Femur (tissue), 1 donor: ENCODE data around the gene LRRC25.
"Not testable (repeated sequence)": the region's sequence is repeated elsewhere in the genome, so short reads cannot be mapped to it uniquely, and the experiment has no call there.

Experiments
- DNase-seq: peaks from one replicate; pipeline ENCODE4 v3.0.0-alpha.2; 2017

LRRC25 gene

GRCh38 chr19:18373892-18374629, 23.4 kb downstream of the LRRC25 start:
- peak; percentile 94 for DNase-seq

GRCh38 chr19:18373407-18373891, 24.0 kb downstream of the LRRC25 start:
- no peak for DNase-seq

GRCh38 chr19:18368504-18369222, 28.8 kb downstream of the LRRC25 start:
- no peak for DNase-seq

- no peak for DNase-seq
Measured at GRCh38 chr19:18366021-18366435, 31.4 kb downstream of the LRRC25 start.

- DNase-seq, result peak; percentile 81
Measured at GRCh38 chr19:18364826-18365528, 32.4 kb downstream of the LRRC25 start.

- not testable (repeated sequence) for DNase-seq
Measured at GRCh38 chr19:18364277-18364825, 33.1 kb downstream of the LRRC25 start.

- DNase-seq, result no peak
Measured at GRCh38 chr19:18363787-18364186, 33.6 kb downstream of the LRRC25 start.

- no peak for DNase-seq
Measured at GRCh38 chr19:18362934-18363542, 34.4 kb downstream of the LRRC25 start.

- DNase-seq, result no peak
Measured at GRCh38 chr19:18361646-18362045, 35.8 kb downstream of the LRRC25 start.

- DNase-seq, result no peak
Measured at GRCh38 chr19:18357041-18357440, 40.4 kb downstream of the LRRC25 start.

- not testable (repeated sequence) for DNase-seq
Measured at GRCh38 chr19:18354743-18355142, 42.7 kb downstream of the LRRC25 start.

- DNase-seq, result no peak
Measured at GRCh38 chr19:18353378-18354005, 43.9 kb downstream of the LRRC25 start.

- DNase-seq, result no peak
Measured at GRCh38 chr19:18351544-18351943, 45.9 kb downstream of the LRRC25 start.

- no peak for DNase-seq
Measured at GRCh38 chr19:18350490-18350889, 46.9 kb downstream of the LRRC25 start.

GRCh38 chr19:18349524-18350128, 47.8 kb downstream of the LRRC25 start:
- peak; percentile 52 for DNase-seq

- not testable (repeated sequence) for DNase-seq
Measured at GRCh38 chr19:18348818-18349339, 48.5 kb downstream of the LRRC25 start.

GRCh38 chr19:18348171-18348570, 49.3 kb downstream of the LRRC25 start:
- no peak for DNase-seq

- no peak for DNase-seq
Measured at GRCh38 chr19:18346091-18346490, 51.3 kb downstream of the LRRC25 start.

- DNase-seq, result no peak
Measured at GRCh38 chr19:18345296-18345695, 52.1 kb downstream of the LRRC25 start.

GRCh38 chr19:18344582-18344950, 52.9 kb downstream of the LRRC25 start:
- DNase-seq, result no peak

- no peak for DNase-seq
Measured at GRCh38 chr19:18342090-18342632, 55.3 kb downstream of the LRRC25 start.
